Thyroid gland (tissue), 4 donors: ENCODE measurements around the gene LRP11.
"Not testable (repeated sequence)": the region's sequence is repeated elsewhere in the genome, so short reads cannot be mapped to it uniquely, and the experiment has no call there.

ENCODE experiments used
- POLR2A ChIP-seq, 2 donors: fragments of 450-650 bp; IDR thresholded peaks; one replicate each; pipeline ENCODE4 v1.6.1; 2017; ENCODE audit warnings: antibody characterized with exemption in 2 of 2, mild to moderate bottlenecking in 2 of 2, moderate library complexity in 1 of 2
- TF ChIP-seq, protein P1 (sequence below), 6 experiments: fragments of 200-600 bp in 3 of 6; fragments of 450-650 bp in 3 of 6; sonication (generic) in 3 of 6; IDR thresholded peaks; one replicate each; pipeline ENCODE4 v1.5.1; 2016 to 2019; ENCODE audit warnings: antibody characterized with exemption in 6 of 6, mild to moderate bottlenecking in 2 of 6, inconsistent platforms in 1 of 6, moderate library complexity in 1 of 6

DNA sequence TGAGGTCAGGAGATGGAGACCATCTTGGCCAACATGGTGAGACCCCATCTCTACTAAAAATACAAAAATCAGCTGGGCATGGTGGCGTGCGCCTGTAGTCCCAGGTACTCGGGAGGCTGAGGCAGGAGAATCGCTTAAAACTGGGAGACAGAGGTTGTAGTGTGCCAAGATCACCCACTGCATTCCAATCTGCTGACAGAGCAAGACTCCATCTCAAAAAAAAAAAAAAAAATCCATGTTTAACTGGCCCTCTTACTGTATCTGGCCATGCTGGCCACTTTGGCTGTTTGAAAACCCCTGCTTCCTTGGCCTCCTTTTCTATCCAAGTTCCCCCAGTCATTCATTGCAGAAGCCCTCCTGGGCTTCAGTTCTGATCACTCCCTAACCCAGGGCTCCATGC, 20.1 kb downstream of the LRP11 start:
- TF ChIP-seq POLR2A (IDR thresholded peaks at IDR 0.05), result not testable (repeated sequence)
- TF ChIP-seq, protein P1, sequence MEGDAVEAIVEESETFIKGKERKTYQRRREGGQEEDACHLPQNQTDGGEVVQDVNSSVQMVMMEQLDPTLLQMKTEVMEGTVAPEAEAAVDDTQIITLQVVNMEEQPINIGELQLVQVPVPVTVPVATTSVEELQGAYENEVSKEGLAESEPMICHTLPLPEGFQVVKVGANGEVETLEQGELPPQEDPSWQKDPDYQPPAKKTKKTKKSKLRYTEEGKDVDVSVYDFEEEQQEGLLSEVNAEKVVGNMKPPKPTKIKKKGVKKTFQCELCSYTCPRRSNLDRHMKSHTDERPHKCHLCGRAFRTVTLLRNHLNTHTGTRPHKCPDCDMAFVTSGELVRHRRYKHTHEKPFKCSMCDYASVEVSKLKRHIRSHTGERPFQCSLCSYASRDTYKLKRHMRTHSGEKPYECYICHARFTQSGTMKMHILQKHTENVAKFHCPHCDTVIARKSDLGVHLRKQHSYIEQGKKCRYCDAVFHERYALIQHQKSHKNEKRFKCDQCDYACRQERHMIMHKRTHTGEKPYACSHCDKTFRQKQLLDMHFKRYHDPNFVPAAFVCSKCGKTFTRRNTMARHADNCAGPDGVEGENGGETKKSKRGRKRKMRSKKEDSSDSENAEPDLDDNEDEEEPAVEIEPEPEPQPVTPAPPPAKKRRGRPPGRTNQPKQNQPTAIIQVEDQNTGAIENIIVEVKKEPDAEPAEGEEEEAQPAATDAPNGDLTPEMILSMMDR (IDR thresholded peaks at IDR 0.05), result not testable (repeated sequence)
